ENCODE measurements around the gene HCRTR2. TPM values are rescaled to one million over a fixed set of nuclear protein-coding genes. Genes with fewer than 3 reads are reported as not detected.

Gene HCRTR2
- total and polyA plus RNA-seq, 2 of the 8 experiments (the other 6 are each of a cell fraction or from before 2014, with no cell fraction given): 0.19 to 0.23 TPM

GRCh38 chr6:55182016-55182650, 7.8 kb downstream of the HCRTR2 start:
- Histone ChIP-seq H2AFZ (ENCODE audit: low read length) (no peak overlapping the region), H2AK5ac (ENCODE audit: low read depth, low read length) (no peak overlapping the region), H4K5ac (ENCODE audit: insufficient read length, low read depth, low read length) (no peak overlapping the region), H2BK12ac (ENCODE audit: low read depth, low read length) (no peak overlapping the region), H3K18ac (ENCODE audit: extremely low read depth, low read length) (no peak overlapping the region), H3K23me2 (ENCODE audit: low read depth, low read length) (no peaks in the 10 kb centered on the region), H4K20me1 (replicated peaks in 1 of 2; ENCODE audit: control insufficient read depth in 1 of 2, insufficient read depth in 2 of 2, low read length in 2 of 2) (no peaks in the 10 kb centered on the region), H3K27ac (ENCODE audit: low read depth, low read length) (no peak overlapping the region), H3K4me3 (ENCODE audit: extremely low read depth in 1 of 4, insufficient read depth in 2 of 4, low read depth in 3 of 4, low read length in 4 of 4) (no peak overlapping the region), H3K56ac (replicated peaks; ENCODE audit: insufficient read length, low read depth, low read length) (no peak overlapping the region), H3K23ac (ENCODE audit: insufficient read length) (no peak overlapping the region), H3K36me3 (ENCODE audit: control insufficient read depth in 2 of 4, insufficient read depth in 4 of 4, low read length in 3 of 4) (no peaks in the 10 kb centered on the region), H2BK20ac (ENCODE audit: low read length) (no peak overlapping the region), H3K79me1 (ENCODE audit: low read depth, low read length) (no peaks in the 10 kb centered on the region), H4K91ac (replicated peaks; ENCODE audit: insufficient read length, low read length) (no peak overlapping the region), H2BK120ac (replicated peaks; ENCODE audit: low read depth, low read length) (no peak overlapping the region), H3K4me2 (ENCODE audit: insufficient read depth in 1 of 2, low read depth in 2 of 2, low read length in 2 of 2) (no peak overlapping the region), H4K8ac (ENCODE audit: extremely low read depth, insufficient read depth, low read length) (no peak overlapping the region), H3K4ac (replicated peaks; ENCODE audit: insufficient read length, low read depth, low read length) (no peak overlapping the region), H3K9me3 (ENCODE audit: insufficient read depth in 2 of 2, low read depth in 1 of 2, low read length in 1 of 2) (no peaks in the 10 kb centered on the region), H3K14ac (ENCODE audit: insufficient read length) (no peak overlapping the region), H2BK15ac (ENCODE audit: low read length) (no peak overlapping the region), H3K9ac (replicated peaks in 1 of 4; ENCODE audit: extremely low read depth in 1 of 4, low read depth in 3 of 4, low read length in 3 of 4) (no peak overlapping the region), H3K79me2 (ENCODE audit: control insufficient read depth in 1 of 2, insufficient read depth in 2 of 2, low read length in 2 of 2) (no peaks in the 10 kb centered on the region), H3K27me3 (replicated peaks in 1 of 4; ENCODE audit: control insufficient read depth in 3 of 4, extremely low read depth in 1 of 4, insufficient read depth in 3 of 4, low read length in 3 of 4) (no peaks in the 10 kb centered on the region), H3K4me1 (replicated peaks in 1 of 4; ENCODE audit: control insufficient read depth in 3 of 4, insufficient read depth in 4 of 4, low read length in 3 of 4) (no peaks in the 10 kb centered on the region), H2BK5ac (ENCODE audit: low read depth, low read length) (no peak overlapping the region)
- CTCF ChIA-PET (ENCODE audit: partially characterized antibody): interaction anchor here (0.9 to 3.2 kb wide), 2 partner anchors 11 to 464 kb away, joined by 4 to 10 read pairs; no protein-coding TSS in a partner anchor
- 92% methylated on average over 7 of the region's 7 CpGs; no CpG with 5 or more reads in 1 of the 2 experiments for WGBS, 2 experiments (ENCODE audit: extremely low coverage in 1 of 2, insufficient coverage in 1 of 2, insufficient read length in 1 of 2, insufficient replicate concordance in 2 of 2, low coverage in 1 of 2, low lambda C conversion rate in 2 of 2, missing lambda C conversion rate in 1 of 2)
- POLR2A ChIA-PET (ENCODE audit: partially characterized antibody): no interaction called here
- TF ChIP-seq HDAC2 (IDR thresholded peaks at IDR 0.05; ENCODE audit: borderline replicate concordance in 1 of 2, low read depth in 2 of 2, low read length in 2 of 2): no peak
- no peak for TF ChIP-seq POLR2A (IDR thresholded peaks at IDR 0.05; ENCODE audit: control extremely low read depth in 1 of 2, low read depth in 2 of 2, low read length in 2 of 2)
- no peak for DNase-seq (ENCODE audit: low read depth in 1 of 2, low spot score in 2 of 2)
- no peak for FAIRE-seq

Data from H1 (cell line).